IMR-90 (cell line): ENCODE data around the gene FOXL1. TPM values are rescaled to one million over a fixed set of nuclear protein-coding genes. Genes with fewer than 3 reads are reported as not detected.

ENCODE experiments used
- ATAC-seq: fragments of 200-7000 bp; cut with Tn5 transposase; 2 replicates; pipeline ENCODE4 v1.9.1; 2020; ENCODE audit warnings: low read depth, mild to moderate bottlenecking, moderate library complexity
- BruUV-seq: library from RNA; stranded (reverse); fragments of 400-500 nt; replicated peaks from 2 replicates; lab custom pipeline; 2021; lab: Mats Ljungman, UMichigan
- CTCF ChIA-PET: fragments of 300-600 bp; formaldehyde crosslinking; extraction: SDS; loops from one replicate; lab custom pipeline; 2021; ENCODE audit warnings: antibody characterized with exemption; lab: Yijun Ruan, JAX
- POLR2A ChIA-PET: fragments of 300-600 bp; sonication (Branson Sonifier 250); formaldehyde crosslinking; loops from one replicate; lab custom pipeline; 2022; ENCODE audit warnings: antibody characterized with exemption; ENCODE audit not compliant: unreplicated experiment; lab: Charles Lee
- DNase-seq: peaks from one replicate; pipeline ENCODE4 v3.0.0; 2013
- H2AFZ ChIP-seq: replicated peaks from 2 replicates; pipeline ENCODE3; 2013; ENCODE audit warnings: low read length, mild to moderate bottlenecking; ENCODE audit not compliant: poor library complexity
- H2AK5ac ChIP-seq: 2 replicates; pipeline ENCODE4 v1.6.1; 2013; ENCODE audit warnings: low read depth, low read length, inconsistent platforms
- H2AK9ac ChIP-seq: replicated peaks from 2 replicates; pipeline ENCODE3; 2013; ENCODE audit warnings: mild to moderate bottlenecking, low read depth, low read length, moderate library complexity; ENCODE audit not compliant: poor library complexity
- H2BK120ac ChIP-seq: 2 replicates; pipeline ENCODE4 v1.6.1; 2013; ENCODE audit warnings: low read depth, low read length, inconsistent platforms
- H2BK15ac ChIP-seq: 3 replicates; pipeline ENCODE4 v1.6.1; 2013; ENCODE audit warnings: low read depth, low read length, inconsistent platforms
- H2BK20ac ChIP-seq: 2 replicates; pipeline ENCODE4 v1.6.1; 2013; ENCODE audit warnings: low read depth, mild to moderate bottlenecking, inconsistent platforms, low read length, moderate library complexity
- H2BK5ac ChIP-seq: 2 replicates; pipeline ENCODE4 v1.6.1; 2013; ENCODE audit warnings: mild to moderate bottlenecking, low read depth, low read length, inconsistent platforms; ENCODE audit not compliant: poor library complexity, severe bottlenecking
- H3K14ac ChIP-seq: replicated peaks from 2 replicates; pipeline ENCODE4 v1.6.1; 2013; ENCODE audit warnings: low read depth, low read length, inconsistent platforms
- H3K18ac ChIP-seq: 2 replicates; pipeline ENCODE4 v1.6.1; 2013; ENCODE audit warnings: low read depth, low read length, control low read depth
- H3K23ac ChIP-seq: 2 replicates; pipeline ENCODE4 v1.6.1; 2013; ENCODE audit warnings: low read depth, low read length, inconsistent platforms
- H3K27ac ChIP-seq: 2 replicates; pipeline ENCODE4 v1.5.1; 2013; ENCODE audit warnings: mild to moderate bottlenecking, control low read depth, low read length; ENCODE audit not compliant: insufficient read depth
- H3K27me3 ChIP-seq: 2 replicates; pipeline ENCODE4 v1.6.1; 2013; ENCODE audit warnings: low read length; ENCODE audit not compliant: control insufficient read depth, insufficient read depth
- H3K36me3 ChIP-seq: 2 replicates; pipeline ENCODE4 v1.6.1; 2013; ENCODE audit warnings: low read length, mixed read lengths; ENCODE audit not compliant: control insufficient read depth, insufficient read depth
- H3K4ac ChIP-seq: 2 replicates; pipeline ENCODE4 v1.6.1; 2013; ENCODE audit warnings: low read depth, low read length, inconsistent platforms
- H3K4me1 ChIP-seq: 2 replicates; pipeline ENCODE4 v1.6.1; 2013; ENCODE audit warnings: low read length, mixed read lengths; ENCODE audit not compliant: control insufficient read depth, insufficient read depth
- H3K4me2 ChIP-seq: 2 replicates; pipeline ENCODE4 v1.6.1; 2013; ENCODE audit warnings: low read depth, mild to moderate bottlenecking, control low read depth, low read length, moderate library complexity
- H3K4me3 ChIP-seq: 2 replicates; pipeline ENCODE4 v1.5.1; 2013; ENCODE audit warnings: low read depth, mild to moderate bottlenecking, control low read depth, low read length, moderate library complexity; ENCODE audit not compliant: insufficient read depth
- H3K56ac ChIP-seq: 2 replicates; pipeline ENCODE4 v1.6.1; 2013; ENCODE audit warnings: low read length, inconsistent platforms; ENCODE audit not compliant: insufficient read depth; ENCODE audit errors: extremely low read depth
- H3K79me1 ChIP-seq, 2 experiments: 2 replicates each; pipeline ENCODE4 v1.6.1; 2013; ENCODE audit warnings: low read length in 2 of 2, inconsistent platforms in 1 of 2, low read depth in 1 of 2
- H3K9ac ChIP-seq: 2 replicates; pipeline ENCODE4 v1.6.1; 2013; ENCODE audit warnings: low read depth, low read length, control low read depth
- H3K9me1 ChIP-seq: 2 replicates; pipeline ENCODE4 v1.6.1; 2013; ENCODE audit warnings: low read length, inconsistent platforms; ENCODE audit not compliant: insufficient read depth
- H3K9me3 ChIP-seq: 2 replicates; pipeline ENCODE4 v1.6.1; 2013; ENCODE audit warnings: low read length; ENCODE audit not compliant: control insufficient read depth, insufficient read depth
- H4K20me1 ChIP-seq: 2 replicates; pipeline ENCODE4 v1.6.1; 2013; ENCODE audit warnings: low read length, inconsistent platforms; ENCODE audit not compliant: insufficient read depth
- H4K5ac ChIP-seq: 2 replicates; pipeline ENCODE4 v1.6.1; 2013; ENCODE audit warnings: mild to moderate bottlenecking, low read depth, low read length, control low read depth
- H4K8ac ChIP-seq, 2 experiments: 2 replicates each; pipeline ENCODE4 v1.6.1; 2013; ENCODE audit warnings: low read depth in 2 of 2, low read length in 2 of 2, control low read depth in 1 of 2, inconsistent platforms in 1 of 2
- H4K91ac ChIP-seq: 2 replicates; pipeline ENCODE4 v1.6.1; 2013; ENCODE audit warnings: low read depth, low read length, inconsistent platforms; ENCODE audit not compliant: insufficient read depth
- BHLHE40 ChIP-seq: fragments of 150-350 bp; IDR thresholded peaks from 2 replicates; pipeline ENCODE4 v1.6.1; 2016; ENCODE audit warnings: mild to moderate bottlenecking, low read depth, low read length
- CEBPB ChIP-seq: IDR thresholded peaks from 2 replicates; pipeline ENCODE4 v1.6.1; 2012; ENCODE audit warnings: low read depth, low read length, improper control_type of control experiment
- CHD1 ChIP-seq: IDR thresholded peaks from 2 replicates; pipeline ENCODE4 v1.6.1; 2012; ENCODE audit warnings: low read depth, low read length, improper control_type of control experiment
- CTCF ChIP-seq: conservative IDR thresholded peaks from 2 replicates; pipeline ENCODE4 v1.5.1; 2012; ENCODE audit warnings: mild to moderate bottlenecking, low read depth, low read length, improper control_type of control experiment
- ELK1 ChIP-seq: fragments of 150-350 bp; IDR thresholded peaks from 2 replicates; pipeline ENCODE4 v1.6.1; 2016; ENCODE audit warnings: low read depth, mild to moderate bottlenecking, low read length, moderate library complexity, borderline replicate concordance
- FOS ChIP-seq: fragments of 150-350 bp; IDR thresholded peaks from 2 replicates; pipeline ENCODE4 v1.6.1; 2016; ENCODE audit warnings: low read depth, low read length
- MAFK ChIP-seq: IDR thresholded peaks from 2 replicates; pipeline ENCODE4 v1.6.1; 2012; ENCODE audit warnings: low read depth, low read length, improper control_type of control experiment
- MAZ ChIP-seq: IDR thresholded peaks from 2 replicates; pipeline ENCODE4 v1.6.1; 2012; ENCODE audit warnings: low read depth, mild to moderate bottlenecking, low read length, improper control_type of control experiment, moderate library complexity, borderline replicate concordance
- MXI1 ChIP-seq: IDR thresholded peaks from 2 replicates; pipeline ENCODE4 v1.6.1; 2012; ENCODE audit warnings: low read depth, mild to moderate bottlenecking, low read length, moderate library complexity, borderline replicate concordance
- NFE2L2 ChIP-seq: fragments of 150-350 bp; IDR thresholded peaks from 2 replicates; pipeline ENCODE4 v1.6.1; 2016; ENCODE audit warnings: low read depth, mild to moderate bottlenecking, low read length
- POLR2A ChIP-seq: IDR thresholded peaks from 2 replicates; pipeline ENCODE4 v1.6.1; 2012; ENCODE audit warnings: mild to moderate bottlenecking, low read depth, low read length
- RAD21 ChIP-seq: IDR thresholded peaks from 2 replicates; pipeline ENCODE4 v1.6.1; 2012; ENCODE audit warnings: low read length, improper control_type of control experiment
- RCOR1 ChIP-seq: IDR thresholded peaks from 2 replicates; pipeline ENCODE4 v1.6.1; 2012; ENCODE audit warnings: mild to moderate bottlenecking, low read length, improper control_type of control experiment; ENCODE audit not compliant: insufficient replicate concordance
- RFX5 ChIP-seq: IDR thresholded peaks from 2 replicates; pipeline ENCODE4 v1.8.0; 2012; ENCODE audit warnings: low read depth, mild to moderate bottlenecking, low read length, moderate library complexity
- WGBS, 2 experiments: methylation state at CpG; one replicate each; pipeline versions ENCODE4 v1.1.5 to v1.1.7; 2013; ENCODE audit warnings: missing lambda C conversion rate in 2 of 2; ENCODE audit not compliant: insufficient read length in 1 of 2; ENCODE audit errors: extremely low coverage in 2 of 2; 5-methylcytosine and 5-hydroxymethylcytosine counted together
- dilution Hi-C: fragments of 300-500 bp; cut with HindIII; formaldehyde crosslinking; loops from one replicate; pipeline ENCODE4 v1.14.3; 2018; ENCODE audit warnings: low sequenced_read_pairs; ENCODE audit not compliant: unreplicated experiment
- in situ Hi-C: fragments of 300-500 bp; cut with MboI; formaldehyde crosslinking; loops from 3 replicates; pipeline ENCODE4 v1.14.3; 2019; ENCODE audit warnings: low sequenced_read_pairs, inconsistent platforms, mixed read lengths
- intact Hi-C: fragments of 100-400 bp; cut with micrococcal nuclease; formaldehyde crosslinking; loops from 2 replicates; pipeline ENCODE4 v1.10.0; 2022
- polyA plus RNA-seq, 3 experiments: library from polyadenylated mRNA; depleted of rRNA; stranded (reverse); fragments of >200 nt; gene quantifications; 2 replicates each; pipeline ENCODE4 v1.2.3, GENCODE V29; 2012; ENCODE audit warnings: low replicate concordance in 1 of 3
- total RNA-seq: library from RNA; depleted of rRNA; stranded (reverse); fragments of >200 nt; gene quantifications from 2 replicates; pipeline ENCODE4 v1.2.3, GENCODE V29; 2012

The FOXL1 gene
- total and polyA plus RNA-seq, 2 of the 4 experiments (the other 2 are of a cell fraction): 15.2 to 25.8 TPM

DNA sequence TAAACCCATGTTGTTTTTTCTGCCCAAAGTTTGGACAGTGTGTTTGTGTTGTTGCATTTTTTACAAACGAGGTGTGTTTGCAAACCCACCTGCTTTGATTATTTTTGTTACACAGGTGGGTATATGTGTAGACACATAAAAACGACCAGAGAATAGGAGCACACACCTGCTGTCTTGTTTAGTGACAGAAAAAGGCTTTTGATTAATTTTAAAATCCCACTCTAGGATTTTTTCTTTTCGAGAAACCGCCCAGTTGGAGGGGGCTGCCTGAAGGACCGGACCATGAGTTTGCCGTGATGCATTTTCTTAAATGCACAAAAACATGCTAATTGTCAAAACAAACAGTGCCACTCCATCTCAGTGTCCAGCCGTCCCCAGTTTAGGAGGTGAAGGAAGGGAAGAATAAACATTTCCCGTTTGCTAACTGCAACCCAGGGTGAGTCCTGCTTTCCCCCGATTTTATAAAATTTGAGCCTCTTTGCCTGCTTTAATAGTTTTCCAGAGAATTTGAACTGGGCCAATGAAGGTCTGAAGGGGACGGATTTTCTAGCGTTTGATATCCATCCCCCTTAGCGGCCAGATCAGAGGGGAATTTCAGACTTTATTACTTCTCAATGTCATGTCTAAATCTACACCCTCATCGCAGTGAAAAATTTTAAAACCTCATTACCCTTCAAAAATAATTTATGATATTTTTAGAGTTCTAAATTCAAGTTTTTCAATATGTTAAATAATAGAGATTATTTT lies 8.5 kb upstream of the FOXL1 start:
- Histone ChIP-seq H3K9me1 (peaks cover 6% of the 10 kb centered on the region), H2BK20ac (no peak overlapping the region), H4K20me1 (0 out of 2 replicates have a peak, but pooled peaks cover 7% of the 10 kb centered on the region), H3K9ac (peak overlapping the region; percentile 13; the same call in 1 of the 2 replicates), H4K5ac (no peak overlapping the region), H3K4me1 (peaks cover 8% of the 10 kb centered on the region), H3K18ac (no peak overlapping the region), H2BK5ac (no peak overlapping the region), H3K27me3 (no peaks in the 10 kb centered on the region), H3K4ac (no peak overlapping the region), H3K27ac (no peak overlapping the region), H3K4me3 (peak overlapping the region; percentile 98; the same call in 1 of the 2 replicates), H3K9me3 (no peaks in the 10 kb centered on the region), H3K14ac (0 out of 2 replicates have a peak overlapping the region, but pooled peaks have one; percentile 4), H2BK15ac (no peak overlapping the region), H3K79me1 (peaks cover 14 to 49% of the 10 kb centered on the region in 2 experiments), H4K91ac (no peak overlapping the region), H3K23ac (peak overlapping the region; percentile 19; the same call in 1 of the 2 replicates), H4K8ac (no peak overlapping the region), H2AFZ (no peak overlapping the region), H2AK9ac (no peak overlapping the region), H3K4me2 (peak overlapping the region; percentile 97), H2BK120ac (peak overlapping the region; percentile 1), H2AK5ac (no peak overlapping the region), H3K56ac (no peak overlapping the region), H3K36me3 (no peaks in the 10 kb centered on the region)
- BruUV-seq: TSS peak; percentile 29
- WGBS, 2 experiments: 100% methylated on average over 1 of the region's 13 CpGs; no CpG with 5 or more reads in 1 of the 2 experiments
- ChIA-PET POLR2A (interaction anchor here (0.5 to 0.6 kb wide), 2 partner anchors 8 to 719 kb away, joined by 3 read pairs; no protein-coding TSS in a partner anchor), CTCF (interaction anchor here (0.6 to 1.8 kb wide), 2 partner anchors 493 to 651 kb away, joined by 4 to 5 read pairs; no protein-coding TSS in a partner anchor)
- in situ Hi-C loops (loop anchor here (5.0 kb wide), 1 partner anchor 492 kb away; no protein-coding TSS in a partner anchor), dilution Hi-C loops (no loop called here), intact Hi-C loops (loop anchor here (10.0 kb wide), 1 partner anchor 1065 kb away; no protein-coding TSS in a partner anchor)
- DNase-seq (no peak), ATAC-seq (no peak)
- TF ChIP-seq NFE2L2: no peak
- TF ChIP-seq POLR2A: no peak
- TF ChIP-seq ELK1: no peak
- TF ChIP-seq BHLHE40: no peak
- TF ChIP-seq MXI1: no peak
- TF ChIP-seq FOS: no peak
- TF ChIP-seq CHD1: no peak
- no peak for TF ChIP-seq RAD21
- no peak for TF ChIP-seq MAZ
- no peak for TF ChIP-seq RFX5
- no peak for TF ChIP-seq RCOR1
- TF ChIP-seq CTCF: no peak
- TF ChIP-seq CEBPB: no peak
- TF ChIP-seq MAFK: no peak
